ENCODE measurements around the gene KIF1A. TPM values are rescaled to one million over a fixed set of nuclear protein-coding genes. Genes with fewer than 3 reads are reported as not detected.
"Not testable (repeated sequence)": the region's sequence is repeated elsewhere in the genome, so short reads cannot be mapped to it uniquely, and the experiment has no call there.

KIF1A gene
- polyA plus RNA-seq, 1 donor from 2014 or later, result not detected

DNA sequence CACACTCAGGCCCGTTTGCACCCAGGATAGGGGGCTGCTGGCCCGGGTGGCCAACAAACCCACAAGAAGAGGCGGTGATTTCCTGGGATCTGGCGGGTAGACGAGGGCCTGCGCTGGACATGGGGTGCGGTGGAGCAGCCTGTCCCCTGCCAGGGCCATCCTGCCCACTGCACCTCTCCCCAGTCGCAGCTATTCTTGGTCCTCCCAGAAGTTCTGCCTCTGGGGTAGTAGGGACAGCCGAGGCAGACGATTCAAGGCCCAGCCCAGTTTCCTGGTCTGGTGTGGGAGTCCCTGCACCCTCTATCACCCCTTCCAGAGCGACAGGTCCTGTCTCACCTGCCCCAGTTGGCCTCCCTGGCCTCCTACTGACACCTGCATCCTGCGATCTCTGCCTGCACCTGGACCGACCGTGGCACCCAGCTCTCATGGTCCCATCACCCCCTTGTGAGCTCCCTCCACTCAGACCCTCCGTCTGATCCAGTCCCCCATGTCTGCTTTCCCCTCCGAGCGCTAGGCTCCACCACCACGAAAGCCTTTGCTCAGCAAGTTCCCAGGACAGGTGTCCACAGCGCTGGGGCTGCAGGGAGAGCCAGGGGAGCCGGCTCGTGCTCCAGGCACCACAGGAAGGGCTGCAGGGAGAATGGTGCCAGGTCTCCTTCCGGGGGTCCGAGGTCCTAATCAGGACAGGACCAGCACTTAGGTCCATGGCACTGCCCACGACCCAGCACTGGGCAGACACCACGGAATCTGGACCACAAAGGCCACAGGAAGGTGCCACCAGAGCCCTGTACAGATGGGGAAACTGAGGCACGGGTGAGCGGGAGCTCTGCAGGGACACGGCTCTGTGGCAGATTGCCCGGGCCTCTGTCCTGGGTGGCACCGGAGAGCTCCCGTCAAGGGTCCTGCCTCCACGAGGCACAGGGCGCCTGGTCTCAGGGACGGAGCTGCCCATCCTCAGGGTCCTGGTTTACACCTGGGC is 127.1 kb downstream of the KIF1A start:
- not testable (repeated sequence) for H3K4me3 Mint-ChIP-seq, H3K27me3 Mint-ChIP-seq, H3K36me3 Mint-ChIP-seq, H3K27ac Mint-ChIP-seq, H3K4me1 Mint-ChIP-seq, H3K9me3 Mint-ChIP-seq

DNA sequence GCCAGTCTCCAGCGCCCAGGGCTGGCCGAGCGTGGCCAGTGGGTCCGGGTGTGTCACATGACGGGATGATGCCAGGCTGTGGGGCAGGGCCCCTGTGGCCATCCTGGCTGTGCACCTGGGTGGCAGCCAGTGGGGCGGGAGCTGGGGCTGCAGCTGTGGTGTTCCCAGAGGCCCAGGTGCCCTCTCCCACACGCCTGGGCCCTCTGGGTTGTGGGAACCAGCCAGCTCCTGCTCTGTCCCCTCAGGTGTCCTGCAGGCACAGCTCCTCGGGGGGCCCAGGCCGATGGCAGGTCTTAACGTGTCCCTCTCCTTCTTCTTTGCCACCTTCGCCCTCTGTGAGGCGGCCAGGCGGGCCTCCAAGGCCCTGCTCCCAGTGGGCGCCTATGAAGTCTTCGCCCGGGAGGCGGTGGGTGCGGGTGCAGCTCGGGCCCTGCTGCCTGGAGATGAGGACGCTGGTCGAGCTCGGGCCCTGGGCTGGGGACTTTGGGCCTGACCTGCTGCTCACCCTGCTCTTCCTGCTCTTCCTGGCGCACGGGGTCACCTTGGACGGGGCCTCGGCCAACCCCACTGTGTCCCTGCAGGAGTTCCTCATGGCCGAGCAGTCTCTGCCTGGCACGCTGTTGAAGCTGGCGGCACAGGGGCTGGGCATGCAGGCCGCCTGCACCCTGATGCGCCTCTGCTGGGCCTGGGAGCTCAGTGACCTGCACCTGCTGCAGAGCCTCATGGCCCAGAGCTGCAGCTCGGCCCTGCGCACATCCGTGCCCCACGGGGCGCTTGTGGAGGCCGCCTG is 128.2 kb downstream of the KIF1A start, which contains the start of gene AQP12A:
Gene AQP12A, plus strand, starts transcription at position 236 of the 790 bp plus-strand sequence. Its CDS starts 48 bp downstream, at position 284.
- H3K4me1 Mint-ChIP-seq, H3K27ac Mint-ChIP-seq, H3K27me3 Mint-ChIP-seq, H3K9me3 Mint-ChIP-seq, H3K36me3 Mint-ChIP-seq: not testable (repeated sequence)
- H3K4me3 Mint-ChIP-seq, result peak within 1 kb of the TSS in 1 of 4 donors; percentile 41

DNA sequence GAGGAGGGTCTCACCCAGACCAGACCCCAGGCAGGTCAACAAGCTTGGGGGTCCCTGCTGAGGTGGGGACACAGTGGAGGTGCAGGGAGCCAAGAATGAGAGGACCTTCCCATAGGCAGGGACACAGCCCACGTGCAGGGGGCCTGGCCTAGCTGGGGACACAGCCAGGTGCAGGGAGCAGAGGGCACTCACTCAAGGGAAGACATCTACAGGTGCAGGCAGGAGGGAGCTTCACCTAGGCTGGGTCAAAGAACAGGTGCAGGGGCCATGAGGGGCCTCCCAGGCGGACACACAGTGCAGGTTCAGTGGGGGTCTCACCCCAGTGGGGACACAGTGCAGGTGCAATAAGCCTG is 129.0 kb downstream of the KIF1A start:
- H3K27me3 Mint-ChIP-seq, H3K9me3 Mint-ChIP-seq, H3K27ac Mint-ChIP-seq, H3K36me3 Mint-ChIP-seq, H3K4me1 Mint-ChIP-seq: not testable (repeated sequence)
- H3K4me3 Mint-ChIP-seq, result peak overlapping the region in 1 of 4 donors; percentile 41

DNA sequence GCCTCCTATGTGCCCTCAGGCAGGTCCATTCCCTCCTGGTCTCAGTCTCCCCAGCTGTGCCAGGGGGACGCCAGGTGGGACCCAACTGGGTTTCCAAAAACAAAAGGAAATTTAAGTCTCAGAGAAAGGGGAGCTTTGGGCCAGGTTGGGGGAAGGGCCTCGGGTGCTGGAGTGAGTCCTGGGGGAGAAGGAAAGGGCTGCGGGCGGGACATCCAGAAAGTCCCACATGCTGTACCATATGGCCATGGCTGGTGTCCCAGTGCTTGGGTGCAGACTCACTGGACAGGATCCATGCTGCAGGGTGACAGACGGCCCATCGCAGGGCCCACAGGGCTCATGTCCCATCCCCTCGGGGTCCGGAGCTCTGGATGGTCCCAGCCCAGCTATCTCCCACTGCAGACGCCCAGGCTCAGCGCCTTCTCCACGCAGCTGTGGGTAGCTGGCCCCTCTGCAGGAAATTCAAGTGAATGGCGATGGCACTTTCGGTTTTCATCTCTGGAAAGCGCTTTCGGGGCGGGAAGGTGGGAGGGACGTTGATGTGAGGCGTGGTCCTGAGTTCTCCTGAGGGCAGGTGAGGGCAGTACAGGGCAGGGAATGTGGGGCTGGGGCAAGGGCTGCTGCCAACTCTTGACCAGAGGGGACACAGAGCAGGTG is 129.5 kb downstream of the KIF1A start:
- not testable (repeated sequence) for H3K27me3 Mint-ChIP-seq, H3K36me3 Mint-ChIP-seq, H3K9me3 Mint-ChIP-seq, H3K27ac Mint-ChIP-seq, H3K4me1 Mint-ChIP-seq
- peak overlapping the region in 1 of 4 donors; percentile 52 for H3K4me3 Mint-ChIP-seq

DNA sequence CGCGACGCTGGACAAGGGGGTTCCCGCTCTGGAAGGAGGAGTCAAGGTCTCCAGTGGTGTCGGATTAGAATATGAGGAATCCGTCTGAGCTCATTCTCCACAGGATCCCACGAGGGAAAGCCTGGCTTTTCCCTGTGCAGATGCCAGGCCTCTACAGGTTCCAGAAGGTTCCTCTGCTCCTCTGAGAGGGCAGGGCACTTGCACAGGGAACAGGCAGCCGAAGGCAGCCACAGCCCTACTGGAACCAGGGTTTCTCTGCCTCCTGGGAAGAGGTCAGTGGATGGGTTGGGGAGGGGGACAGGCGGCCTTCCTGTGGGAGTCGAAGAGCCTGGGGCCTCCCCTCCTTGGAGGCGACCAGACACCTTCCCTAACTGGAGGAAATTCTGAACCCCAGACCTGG is 130.0 kb downstream of the KIF1A start:
- H3K4me3 Mint-ChIP-seq, result peak overlapping the region in 1 of 4 donors; percentile 52
- no peaks in the 10 kb centered on the region for H3K36me3 Mint-ChIP-seq
- peaks cover 0 to 5% (median 0%) of the 10 kb centered on the region in 3 donors for H3K4me1 Mint-ChIP-seq
- no peaks in the 10 kb centered on the region for H3K9me3 Mint-ChIP-seq
- H3K27ac Mint-ChIP-seq, result no peak overlapping the region
- peaks cover 1% of the 10 kb centered on the region for H3K27me3 Mint-ChIP-seq

DNA sequence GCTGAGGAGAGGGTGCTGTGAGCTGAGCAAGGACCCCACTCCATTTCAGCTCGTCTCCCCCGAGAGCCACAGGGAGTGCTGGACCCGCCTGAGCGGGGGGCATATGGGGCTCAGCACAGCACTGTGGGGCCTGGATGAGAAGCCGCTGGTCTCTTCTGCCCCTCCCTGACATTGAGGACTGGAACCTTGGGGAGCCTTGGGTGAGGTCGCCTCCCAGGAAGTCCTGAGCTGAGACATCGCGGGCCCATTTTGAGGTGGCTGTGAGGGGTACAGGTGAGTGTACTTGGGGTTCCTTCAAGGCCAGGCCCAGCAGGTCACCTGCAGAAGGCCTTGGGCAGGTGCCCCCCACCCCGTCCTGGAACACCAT is 131.5 kb downstream of the KIF1A start:
- H3K4me1 Mint-ChIP-seq, result peaks cover 0 to 5% (median 0%) of the 10 kb centered on the region in 3 donors
- H3K27me3 Mint-ChIP-seq, result peaks cover 9% of the 10 kb centered on the region
- no peak overlapping the region for H3K27ac Mint-ChIP-seq
- no peak overlapping the region for H3K4me3 Mint-ChIP-seq
- H3K9me3 Mint-ChIP-seq, result no peaks in the 10 kb centered on the region
- H3K36me3 Mint-ChIP-seq, result no peaks in the 10 kb centered on the region

DNA sequence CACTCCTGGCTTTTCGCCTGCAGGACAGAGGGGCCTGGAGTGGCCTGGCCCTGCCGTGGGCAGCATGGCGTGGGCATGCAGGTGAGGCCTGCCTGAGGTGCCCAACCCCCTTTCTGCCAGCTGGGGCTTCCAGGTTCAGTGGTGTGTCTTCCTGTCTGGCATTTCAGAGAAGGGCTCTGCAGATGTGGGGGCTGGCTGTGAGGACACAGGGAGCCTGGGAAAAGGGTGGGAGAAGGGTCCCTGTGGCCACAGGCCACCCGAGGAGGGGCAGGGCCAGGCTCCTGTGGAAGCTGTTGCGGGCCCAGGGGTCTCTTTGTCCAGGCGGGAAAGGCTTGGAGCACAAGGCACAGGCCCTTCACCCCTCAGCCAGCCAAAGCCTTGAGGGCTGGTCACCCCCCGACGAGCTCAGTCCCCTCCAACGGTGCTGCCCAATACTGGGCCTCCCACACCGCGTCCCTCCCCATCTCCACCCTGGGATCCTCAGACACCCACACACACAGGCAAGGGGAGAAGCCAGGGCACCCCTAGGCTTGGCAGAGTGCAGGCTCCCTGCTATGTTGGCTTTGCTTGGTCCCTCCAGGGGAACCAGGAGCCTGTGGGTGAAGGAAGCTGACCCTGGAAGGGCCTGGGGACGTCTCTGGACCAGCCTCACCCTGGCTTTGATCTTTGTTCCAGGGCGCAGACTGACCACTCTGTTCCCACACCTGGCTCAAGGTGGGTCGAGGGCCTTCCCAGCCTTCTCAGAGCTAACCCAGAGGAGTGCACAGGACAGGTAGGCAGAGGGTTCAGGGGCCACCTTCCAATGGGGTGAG is 132.1 kb downstream of the KIF1A start:
- Mint-ChIP-seq H3K4me1 (peaks cover 0 to 5% (median 0%) of the 10 kb centered on the region in 3 donors), H3K27ac (no peak overlapping the region), H3K4me3 (no peak overlapping the region), H3K36me3 (no peaks in the 10 kb centered on the region), H3K27me3 (peaks cover 9% of the 10 kb centered on the region), H3K9me3 (no peaks in the 10 kb centered on the region)

DNA sequence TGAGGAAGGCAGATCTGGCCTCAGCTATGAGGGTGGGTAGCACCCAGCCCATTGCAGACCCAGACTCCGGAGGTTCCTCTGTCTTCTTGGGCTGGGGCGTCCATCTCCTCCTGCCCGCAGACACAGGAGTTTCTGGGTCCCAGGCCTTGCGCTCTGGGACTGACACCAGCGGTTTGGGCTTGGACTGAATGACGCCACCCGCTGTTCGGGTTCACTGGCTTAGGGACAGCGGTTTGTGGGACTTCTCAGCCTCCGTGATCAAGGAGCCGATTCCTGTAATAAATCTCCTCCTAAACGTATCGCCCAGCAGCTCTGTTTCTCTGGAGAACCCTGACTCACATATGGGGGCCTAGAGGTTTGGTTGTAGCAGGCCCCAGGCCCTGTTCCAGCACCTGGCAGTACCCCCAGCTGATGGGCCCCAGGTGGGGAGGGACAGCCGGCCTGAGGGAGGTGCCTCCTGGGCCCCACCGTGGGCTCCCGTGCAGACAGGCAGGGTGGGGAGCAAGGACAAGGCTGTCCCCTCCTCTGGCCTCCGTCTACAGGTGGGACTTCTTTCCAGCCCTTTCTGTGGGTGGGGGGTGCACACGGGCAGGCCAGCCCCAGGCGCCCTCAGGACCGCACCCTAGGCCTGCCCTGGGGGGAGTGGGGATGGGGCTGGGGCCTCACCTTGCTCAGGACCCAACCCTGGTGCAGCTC is 132.8 kb downstream of the KIF1A start:
- Mint-ChIP-seq H3K4me3 (no peak overlapping the region), H3K27ac (no peak overlapping the region)

DNA sequence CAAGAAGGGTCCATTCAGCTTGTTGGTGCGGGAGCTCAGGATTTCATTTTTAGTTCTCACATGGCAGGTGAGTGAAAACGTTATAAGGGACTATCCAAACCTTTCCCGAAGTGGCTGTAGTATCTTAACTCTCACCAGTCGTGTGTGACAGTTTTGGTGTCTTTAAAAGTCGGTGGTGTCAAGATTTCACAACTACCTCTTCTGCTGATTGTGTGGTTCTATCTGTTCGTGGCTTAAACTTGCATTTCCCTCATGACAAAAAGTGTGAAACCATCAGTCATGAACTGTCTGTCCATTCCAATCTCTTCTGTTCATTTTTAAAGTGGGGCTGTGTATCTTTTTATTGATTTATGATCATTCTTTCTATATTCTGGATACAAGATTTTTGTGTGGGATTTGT is 133.6 kb downstream of the KIF1A start:
- Mint-ChIP-seq H3K9me3 (no peaks in the 10 kb centered on the region), H3K36me3 (no peaks in the 10 kb centered on the region), H3K27ac (no peak overlapping the region), H3K4me3 (no peak overlapping the region), H3K4me1 (peaks cover 0 to 5% (median 0%) of the 10 kb centered on the region in 3 donors), H3K27me3 (peaks cover 9% of the 10 kb centered on the region)

More for the DNA sequence above, 132.8 kb downstream of the KIF1A start:
- Mint-ChIP-seq H3K4me1 (peaks cover 0 to 5% (median 0%) of the 10 kb centered on the region in 3 donors), H3K9me3 (no peaks in the 10 kb centered on the region), H3K27me3 (peaks cover 9% of the 10 kb centered on the region), H3K36me3 (no peaks in the 10 kb centered on the region)

DNA sequence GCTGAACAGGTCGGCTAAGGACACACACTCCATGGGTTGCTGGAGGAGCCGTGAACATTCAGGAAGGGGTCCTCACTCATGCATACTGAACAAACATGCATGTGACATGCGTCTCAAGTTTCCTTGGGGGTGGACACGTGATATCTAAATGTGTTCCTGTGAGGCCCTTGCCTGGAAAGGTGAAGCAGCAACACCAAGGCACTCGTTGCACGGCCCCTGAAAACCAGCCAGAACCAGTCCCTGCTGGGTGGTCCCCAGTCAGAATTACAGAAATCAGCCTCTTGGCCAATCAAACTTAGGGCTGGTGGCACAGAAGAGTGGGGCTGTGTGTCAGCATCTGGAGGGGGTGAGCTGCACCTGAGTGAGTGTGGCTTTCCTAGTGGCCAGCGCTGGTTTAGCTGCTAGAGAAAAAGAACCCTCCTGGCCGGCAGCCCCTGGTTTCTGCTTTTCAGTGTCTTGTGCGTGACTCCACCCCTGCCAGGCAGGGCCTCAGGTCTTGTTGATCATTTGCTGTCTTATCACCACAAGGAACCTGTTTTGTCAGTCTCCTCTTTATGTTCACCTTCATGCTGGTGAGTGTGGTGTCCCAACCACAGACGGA is 134.1 kb downstream of the KIF1A start:
- no peak overlapping the region for H3K4me3 Mint-ChIP-seq

DNA sequence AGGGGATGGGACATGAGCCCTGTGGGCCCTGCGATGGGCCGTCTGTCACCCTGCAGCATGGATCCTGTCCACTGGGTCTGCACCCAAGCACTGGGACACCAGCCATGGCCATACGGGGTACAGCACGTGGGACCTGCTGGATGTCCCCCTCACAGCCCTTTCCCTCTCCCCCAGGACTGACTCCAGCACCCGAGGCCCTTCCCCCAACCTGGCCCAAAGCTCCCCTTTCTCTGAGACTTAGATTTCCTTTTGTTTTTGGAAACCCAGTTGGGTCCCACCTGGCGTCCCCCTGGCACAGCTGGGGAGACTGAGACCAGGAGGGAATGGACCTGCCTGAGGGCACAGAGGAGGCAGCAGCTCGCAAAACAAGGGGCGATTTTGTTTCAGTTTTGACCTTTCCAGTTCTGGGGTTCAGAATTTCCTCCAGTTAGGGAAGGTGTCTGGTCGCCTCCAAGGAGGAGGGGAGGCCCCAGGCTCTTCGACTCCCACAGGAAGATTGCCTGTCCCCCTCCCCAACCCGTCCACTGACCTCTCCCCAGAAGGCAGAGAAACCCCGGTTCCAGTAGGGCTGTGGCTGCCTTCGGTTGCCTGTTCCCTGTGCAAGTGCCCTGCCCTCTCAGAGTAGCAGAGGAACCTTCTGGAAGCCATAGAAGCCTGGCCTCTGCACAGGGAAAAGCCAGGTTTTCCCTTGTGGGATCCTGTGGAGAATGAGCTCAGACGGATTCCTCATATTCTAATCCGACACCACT is 135.9 kb downstream of the KIF1A start:
- peak overlapping the region in 2 of 4 donors; percentile 39 to 58 for H3K4me3 Mint-ChIP-seq
- not testable (repeated sequence) for H3K4me1 Mint-ChIP-seq, H3K27me3 Mint-ChIP-seq, H3K36me3 Mint-ChIP-seq, H3K27ac Mint-ChIP-seq, H3K9me3 Mint-ChIP-seq

More for the DNA sequence above, 134.1 kb downstream of the KIF1A start:
- no peak overlapping the region for H3K27ac Mint-ChIP-seq
- H3K4me1 Mint-ChIP-seq, result peaks cover 0 to 5% (median 0%) of the 10 kb centered on the region in 3 donors
- no peaks in the 10 kb centered on the region for H3K9me3 Mint-ChIP-seq
- H3K36me3 Mint-ChIP-seq, result no peaks in the 10 kb centered on the region
- peaks cover 8% of the 10 kb centered on the region for H3K27me3 Mint-ChIP-seq

DNA sequence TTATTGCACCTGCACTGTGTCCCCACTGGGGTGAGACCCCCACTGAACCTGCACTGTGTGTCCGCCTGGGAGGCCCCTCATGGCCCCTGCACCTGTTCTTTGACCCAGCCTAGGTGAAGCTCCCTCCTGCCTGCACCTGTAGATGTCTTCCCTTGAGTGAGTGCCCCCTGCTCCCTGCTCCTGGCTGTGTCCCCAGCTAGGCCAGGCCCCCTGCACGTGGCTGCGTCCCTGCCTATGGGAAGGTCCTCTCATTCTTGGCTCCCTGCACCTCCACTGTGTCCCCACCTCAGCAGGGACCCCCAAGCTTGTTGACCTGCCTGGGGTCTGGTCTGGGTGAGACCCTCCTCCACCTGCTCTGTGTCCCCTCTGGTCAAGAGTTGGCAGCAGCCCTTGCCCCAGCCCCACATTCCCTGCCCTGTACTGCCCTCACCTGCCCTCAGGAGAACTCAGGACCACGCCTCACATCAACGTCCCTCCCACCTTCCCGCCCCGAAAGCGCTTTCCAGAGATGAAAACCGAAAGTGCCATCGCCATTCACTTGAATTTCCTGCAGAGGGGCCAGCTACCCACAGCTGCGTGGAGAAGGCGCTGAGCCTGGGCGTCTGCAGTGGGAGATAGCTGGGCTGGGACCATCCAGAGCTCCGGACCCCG is 136.6 kb downstream of the KIF1A start:
- H3K4me3 Mint-ChIP-seq, H3K27ac Mint-ChIP-seq, H3K4me1 Mint-ChIP-seq, H3K27me3 Mint-ChIP-seq, H3K36me3 Mint-ChIP-seq, H3K9me3 Mint-ChIP-seq: not testable (repeated sequence)
